GM19455 (cell line): ENCODE measurements around the gene SLC6A2.

Experiments
- ATAC-seq: cut with Tn5 transposase; IDR thresholded peaks from one replicate; pipeline ENCODE4 v1.9.1; 2021; ENCODE audit not compliant: unreplicated experiment

The SLC6A2 gene

GRCh38 chr16:55671206-55671973, 15.6 kb downstream of the SLC6A2 start:
- no peak for ATAC-seq

- no peak for ATAC-seq
These were observed 16.1 kb downstream of the SLC6A2 start for GRCh38 chr16:55671974-55672280.

- ATAC-seq, result no peak
These were observed 16.7 kb downstream of the SLC6A2 start for GRCh38 chr16:55672471-55672870.

DNA sequence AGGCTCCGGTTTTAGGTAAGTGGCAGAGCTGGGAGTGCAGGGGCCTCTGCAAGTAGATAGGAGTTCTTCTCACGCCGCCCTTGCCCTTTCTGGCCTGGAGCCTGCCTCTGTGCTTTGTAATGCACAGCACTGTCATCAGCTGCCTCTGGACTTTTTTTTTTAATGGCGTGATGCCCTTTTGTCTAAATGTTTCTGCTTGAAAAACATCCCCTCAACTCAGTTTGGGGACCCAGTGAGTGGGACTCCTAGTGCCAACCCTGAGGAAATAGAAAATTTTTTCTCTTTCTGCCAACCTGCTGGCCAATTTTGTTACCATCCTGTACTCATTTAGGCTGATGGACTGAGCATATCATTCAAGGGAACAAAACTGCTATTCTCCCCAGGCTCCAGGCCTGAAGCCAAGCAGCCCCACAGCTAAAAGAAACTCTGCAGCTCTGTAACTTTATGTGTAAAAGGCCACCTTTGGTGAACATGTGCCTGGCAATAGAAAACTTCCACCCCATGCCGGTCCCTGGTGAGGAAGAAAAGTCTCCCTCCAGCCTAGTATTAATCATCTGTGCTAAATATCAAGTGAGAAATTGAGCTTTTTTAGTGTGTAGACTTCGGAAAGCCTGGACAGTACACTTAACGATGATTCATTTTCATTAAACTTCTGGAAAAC, 22.5 kb downstream of the SLC6A2 start:
- ATAC-seq, result no peak

- ATAC-seq, result no peak
These were observed 26.3 kb downstream of the SLC6A2 start for GRCh38 chr16:55682086-55682485.

DNA sequence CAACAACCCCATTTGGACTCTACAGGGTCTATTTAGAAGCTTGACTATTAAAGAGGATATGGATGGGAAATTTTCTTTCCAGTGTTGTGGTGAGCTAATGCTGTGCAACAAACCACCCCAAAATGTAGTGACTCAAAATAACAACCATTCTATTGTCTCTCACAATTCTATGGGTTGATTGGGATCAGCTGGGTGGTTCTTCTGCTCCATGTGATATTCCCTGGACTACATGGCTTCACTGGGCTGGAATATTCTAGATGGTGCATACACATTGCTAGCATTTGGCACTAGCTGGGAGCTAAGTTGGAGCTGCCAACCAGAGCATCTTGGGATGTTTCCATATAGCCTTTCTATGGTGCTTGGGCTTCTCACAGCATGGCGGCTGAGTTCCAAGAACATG, 30.2 kb downstream of the SLC6A2 start:
- ATAC-seq, result no peak

- no peak for ATAC-seq
These were observed 30.9 kb downstream of the SLC6A2 start for GRCh38 chr16:55686671-55687070.

GRCh38 chr16:55687802-55688201, 32.0 kb downstream of the SLC6A2 start:
- ATAC-seq, result no peak

DNA sequence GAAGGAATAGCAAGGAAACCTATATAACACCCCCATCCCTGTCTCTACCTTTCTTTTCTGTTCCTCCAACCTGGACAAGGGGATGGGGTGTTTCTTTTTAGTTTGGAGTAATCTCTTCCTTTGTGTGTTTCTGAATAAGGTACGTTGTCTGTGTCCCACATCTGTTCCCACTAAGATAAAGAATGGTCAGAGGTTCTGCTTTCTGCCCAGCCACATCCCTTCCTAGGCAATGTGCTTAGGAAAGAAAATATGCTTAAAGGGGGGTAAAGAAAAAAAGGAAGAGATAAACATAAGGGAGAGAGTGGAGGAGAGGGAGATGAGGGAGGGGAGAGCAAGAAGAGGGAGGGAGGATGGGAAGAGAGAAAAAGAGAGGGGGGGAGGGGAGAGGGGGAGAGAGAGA, 35.1 kb downstream of the SLC6A2 start:
- ATAC-seq, result no peak

DNA sequence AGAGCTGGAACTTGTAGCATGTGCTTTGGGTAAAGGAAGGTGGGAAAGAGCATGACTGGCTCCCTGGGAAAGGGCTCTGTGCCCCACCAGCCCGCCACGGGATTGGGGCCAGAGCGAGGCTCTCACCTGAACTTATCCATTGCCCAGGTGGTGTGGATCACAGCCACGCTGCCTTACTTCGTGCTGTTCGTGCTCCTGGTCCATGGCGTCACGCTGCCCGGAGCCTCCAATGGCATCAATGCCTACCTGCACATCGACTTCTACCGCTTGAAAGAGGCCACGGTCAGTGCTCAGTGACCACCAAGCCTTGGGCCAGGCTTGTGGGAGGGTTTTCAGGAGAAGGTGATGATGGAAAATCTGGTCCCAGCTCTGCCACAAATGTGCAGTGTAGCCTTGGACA, 36.0 kb downstream of the SLC6A2 start:
- no peak for ATAC-seq

DNA sequence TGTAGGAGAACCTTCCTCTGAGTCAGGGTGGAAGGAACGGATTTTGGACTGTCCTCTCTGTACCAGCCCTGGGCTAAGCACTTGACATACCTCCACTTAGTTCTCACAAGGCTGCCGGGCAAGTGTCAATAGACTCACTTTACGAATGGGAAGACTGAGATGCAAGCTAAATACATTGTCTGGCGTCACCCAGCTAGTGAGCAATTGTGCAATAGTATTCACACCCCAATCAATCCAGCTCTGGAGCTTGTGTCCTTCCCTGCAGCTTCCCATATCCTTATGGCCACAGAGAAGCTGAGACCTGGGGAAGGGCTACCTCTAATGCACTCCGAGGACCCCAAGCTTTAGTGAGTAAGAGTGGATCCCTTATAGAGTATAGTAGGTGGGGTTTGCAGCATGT, 39.8 kb downstream of the SLC6A2 start:
- no peak for ATAC-seq

- no peak for ATAC-seq
These were observed 42.1 kb downstream of the SLC6A2 start for GRCh38 chr16:55697867-55698266.

DNA sequence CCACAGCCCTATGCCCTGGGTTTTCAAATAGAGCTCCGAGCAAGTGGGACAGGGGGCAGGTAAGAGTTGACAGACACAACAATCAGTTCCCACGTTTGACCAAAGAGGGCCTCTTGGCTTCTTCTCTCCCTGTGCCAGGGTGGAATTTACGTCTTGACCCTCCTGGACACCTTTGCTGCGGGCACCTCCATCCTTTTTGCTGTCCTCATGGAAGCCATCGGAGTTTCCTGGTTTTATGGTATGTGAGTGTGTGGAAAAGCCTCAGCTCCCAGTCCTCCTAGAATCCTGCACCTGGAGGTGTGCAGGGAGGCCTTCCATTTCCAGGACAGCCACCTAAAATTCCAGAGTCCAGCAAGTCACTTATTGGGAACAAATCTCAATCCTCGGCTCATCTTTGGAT, 42.5 kb downstream of the SLC6A2 start:
- no peak for ATAC-seq

DNA sequence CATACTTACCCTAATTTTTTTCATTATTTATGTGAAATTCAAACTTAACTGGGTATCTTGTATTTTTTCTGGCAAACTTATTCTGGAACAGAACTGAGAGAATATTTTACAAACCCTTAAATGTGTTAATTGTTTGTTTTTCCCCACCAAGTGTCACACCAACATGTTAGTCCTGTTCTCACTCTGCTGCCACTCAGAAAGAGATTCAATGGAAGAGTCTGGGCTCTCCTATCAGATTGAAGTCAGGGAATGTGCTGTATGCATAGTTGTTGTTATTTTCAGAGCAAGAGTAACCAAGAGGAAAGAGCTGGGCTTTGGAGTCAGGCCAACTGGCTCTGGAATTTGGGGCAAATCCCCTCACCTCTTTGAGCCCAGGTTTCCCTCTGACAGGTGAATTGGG, 43.2 kb downstream of the SLC6A2 start:
- ATAC-seq, result no peak

DNA sequence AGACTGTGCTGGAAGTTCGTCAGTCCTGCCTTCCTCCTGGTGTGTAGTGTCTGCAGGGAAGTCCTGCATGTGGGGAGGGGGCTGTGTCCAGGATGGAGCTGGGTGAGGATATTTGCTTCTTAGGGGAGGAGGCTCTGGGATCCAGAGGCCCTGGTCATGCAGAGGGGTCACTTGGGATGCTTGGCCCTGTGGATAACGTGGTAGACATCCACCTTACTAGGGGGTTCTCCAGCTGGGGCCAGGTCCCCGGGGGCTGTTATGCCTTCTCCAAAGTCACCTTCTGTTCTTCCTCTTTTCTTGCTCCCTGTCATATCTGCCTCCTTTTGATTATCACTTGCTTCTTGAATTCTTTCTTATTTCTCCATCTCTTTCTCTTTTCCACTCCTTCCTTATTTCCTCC, 43.8 kb downstream of the SLC6A2 start:
- no peak for ATAC-seq

GRCh38 chr16:55700067-55700466, 44.3 kb downstream of the SLC6A2 start:
- ATAC-seq, result no peak

DNA sequence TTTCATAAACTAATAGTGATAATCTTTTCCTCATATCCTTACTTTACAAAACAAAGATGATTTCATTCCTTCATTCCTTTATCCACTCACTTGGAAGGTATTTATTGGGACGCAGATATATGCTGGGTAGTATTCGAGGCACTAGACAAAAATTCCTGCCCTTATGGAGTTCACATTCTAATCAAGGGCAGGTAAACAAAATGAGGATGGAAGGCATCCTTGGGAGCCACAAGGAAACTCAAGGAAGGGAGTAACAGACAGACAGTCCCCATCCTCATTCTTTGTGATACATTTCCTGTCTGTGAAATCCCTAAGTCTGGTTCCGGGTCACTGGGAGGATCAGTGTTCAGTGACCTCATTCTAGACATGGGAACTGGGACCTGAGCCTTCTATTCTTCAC, 45.2 kb downstream of the SLC6A2 start:
- ATAC-seq, result no peak

DNA sequence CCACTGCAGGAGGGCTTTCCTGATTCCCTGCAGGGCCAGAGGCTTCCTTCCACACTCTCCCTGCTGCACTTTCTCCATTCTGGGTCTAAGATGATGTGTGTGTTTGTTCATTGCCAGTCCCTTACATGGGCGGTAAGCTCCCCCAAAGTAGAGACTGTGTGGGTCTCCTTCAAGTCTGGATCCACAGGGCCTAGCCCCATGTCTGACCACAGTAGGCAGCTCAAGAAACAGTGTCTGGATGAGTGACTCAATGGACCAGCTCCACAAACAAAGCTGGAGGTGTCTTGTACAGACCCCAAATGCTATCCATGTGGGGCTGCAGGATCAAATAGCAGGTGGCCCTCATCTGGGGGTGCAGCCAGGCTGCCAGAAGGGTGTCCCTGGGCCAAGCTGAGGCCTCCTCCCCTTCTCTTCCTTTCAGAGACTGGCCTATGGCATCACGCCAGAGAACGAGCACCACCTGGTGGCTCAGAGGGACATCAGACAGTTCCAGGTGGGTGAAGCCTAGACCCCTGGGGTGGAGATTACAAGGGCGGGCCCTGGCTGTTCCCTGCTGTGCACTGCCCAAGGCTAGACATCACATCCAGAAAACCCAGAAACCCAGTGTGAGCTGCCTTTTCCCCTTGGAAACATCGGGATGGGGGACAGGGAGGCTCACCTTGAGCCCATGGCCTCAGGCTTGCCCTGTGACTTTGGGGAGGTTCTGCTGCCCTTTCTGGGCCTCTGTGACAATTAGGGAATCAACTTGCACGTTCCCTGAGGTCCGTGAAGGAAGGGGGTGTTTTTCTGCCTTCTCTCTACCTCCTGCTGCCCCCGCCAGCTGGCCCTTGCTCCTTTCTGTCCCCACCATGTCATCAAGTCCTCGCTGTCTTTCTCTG, 45.9 kb downstream of the SLC6A2 start:
- ATAC-seq, result no peak

- no peak for ATAC-seq
These were observed 47.5 kb downstream of the SLC6A2 start for GRCh38 chr16:55703003-55704001.

DNA sequence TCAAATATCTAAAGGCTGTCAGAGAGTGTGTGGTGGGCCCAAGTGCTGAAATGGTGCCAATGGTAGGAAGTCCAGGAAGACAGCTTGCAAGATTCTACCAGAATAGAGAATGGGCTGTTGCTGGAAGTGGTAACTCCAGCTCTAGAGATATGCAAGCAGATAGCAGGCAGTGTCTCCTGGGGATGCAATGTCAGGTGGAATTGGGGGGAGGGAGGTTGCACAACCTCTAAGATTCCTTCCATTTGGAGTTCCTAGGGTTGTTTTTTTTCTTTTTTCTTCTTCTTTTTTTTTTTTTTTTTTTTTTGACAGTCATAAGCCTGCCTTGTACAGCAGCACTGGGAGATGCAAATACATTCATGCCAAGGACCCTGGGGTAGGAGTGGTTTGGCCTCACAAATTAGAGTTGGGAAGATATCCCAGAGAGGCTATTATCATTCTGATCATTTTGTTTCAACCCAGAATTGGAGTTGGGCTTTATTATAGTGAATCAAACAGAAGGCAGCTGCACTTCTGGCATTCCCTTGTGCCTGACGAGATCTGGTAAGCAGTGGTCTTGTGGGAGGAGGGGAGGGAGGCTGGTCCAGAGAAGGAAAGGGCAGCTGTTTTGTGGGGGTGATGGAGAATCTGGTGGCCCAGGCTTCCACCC, 51.1 kb downstream of the SLC6A2 start:
- ATAC-seq, result no peak
